NCI-H2081 (cell line): ENCODE measurements around the gene IGF1R.
A peak's percentile ranks its signal among the peaks of the same experiment; 100 is the strongest.

Experiments used
- DNase-seq, 2 experiments: peaks; one replicate each; lab custom pipeline; 2025; lab: John Stamatoyannopoulos, UW

Gene IGF1R

DNA sequence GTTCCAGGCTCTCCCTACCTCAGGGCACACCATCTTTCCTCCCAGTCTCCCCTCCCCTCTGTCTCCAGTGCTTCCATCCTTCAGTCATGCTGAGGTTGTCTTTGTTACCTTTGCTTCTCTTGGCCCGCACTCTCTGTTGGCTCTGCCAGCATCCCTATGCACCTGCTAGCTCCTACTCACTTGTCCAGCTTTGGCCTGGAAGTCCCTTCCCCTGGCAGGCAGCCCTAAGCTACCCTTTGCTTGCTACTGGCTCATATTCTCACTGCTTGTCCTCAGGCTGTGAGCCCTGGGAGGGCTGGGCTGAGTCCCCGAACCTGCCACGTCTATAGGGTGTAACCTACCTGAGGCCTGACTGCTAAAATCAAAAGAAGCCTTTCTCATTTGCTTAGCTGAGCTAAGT, 236.6 kb downstream of the IGF1R start:
- DNase-seq, result peak in 1 of 2 experiments; percentile 28

GRCh38 chr15:98887976-98888375, 239.6 kb downstream of the IGF1R start:
- DNase-seq, result no peak

DNA sequence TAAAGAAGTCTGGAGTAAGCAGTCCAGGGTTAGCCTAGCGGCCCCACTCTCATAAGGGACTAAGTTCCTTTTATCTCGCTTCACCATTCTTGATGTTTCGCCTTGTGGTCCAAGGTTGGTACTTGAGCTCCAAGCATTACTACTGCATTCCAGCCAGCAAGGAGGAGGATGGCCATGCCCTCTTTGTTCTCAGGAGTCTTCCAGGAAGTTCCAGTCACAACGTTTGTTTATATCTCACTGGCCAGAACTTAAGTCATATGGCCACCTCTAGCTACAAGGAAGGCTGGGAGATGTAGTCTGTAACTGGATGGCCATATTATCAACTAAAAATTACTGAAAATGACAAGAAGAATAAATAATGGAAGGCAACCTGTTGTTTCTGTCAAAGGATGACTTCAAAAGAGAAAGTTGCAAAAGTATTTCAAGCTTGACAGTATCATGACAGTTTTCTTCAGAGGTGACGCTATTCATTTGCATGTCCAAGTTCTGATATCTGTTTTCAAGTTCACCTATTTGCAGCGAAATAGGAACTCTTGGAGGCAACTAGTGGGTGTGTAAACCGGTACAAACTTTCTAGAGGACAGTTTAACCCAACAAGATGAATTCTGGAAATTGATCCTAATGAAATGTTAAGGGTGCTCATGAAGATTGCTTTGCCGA, 240.6 kb downstream of the IGF1R start:
- DNase-seq, result no peak

DNA sequence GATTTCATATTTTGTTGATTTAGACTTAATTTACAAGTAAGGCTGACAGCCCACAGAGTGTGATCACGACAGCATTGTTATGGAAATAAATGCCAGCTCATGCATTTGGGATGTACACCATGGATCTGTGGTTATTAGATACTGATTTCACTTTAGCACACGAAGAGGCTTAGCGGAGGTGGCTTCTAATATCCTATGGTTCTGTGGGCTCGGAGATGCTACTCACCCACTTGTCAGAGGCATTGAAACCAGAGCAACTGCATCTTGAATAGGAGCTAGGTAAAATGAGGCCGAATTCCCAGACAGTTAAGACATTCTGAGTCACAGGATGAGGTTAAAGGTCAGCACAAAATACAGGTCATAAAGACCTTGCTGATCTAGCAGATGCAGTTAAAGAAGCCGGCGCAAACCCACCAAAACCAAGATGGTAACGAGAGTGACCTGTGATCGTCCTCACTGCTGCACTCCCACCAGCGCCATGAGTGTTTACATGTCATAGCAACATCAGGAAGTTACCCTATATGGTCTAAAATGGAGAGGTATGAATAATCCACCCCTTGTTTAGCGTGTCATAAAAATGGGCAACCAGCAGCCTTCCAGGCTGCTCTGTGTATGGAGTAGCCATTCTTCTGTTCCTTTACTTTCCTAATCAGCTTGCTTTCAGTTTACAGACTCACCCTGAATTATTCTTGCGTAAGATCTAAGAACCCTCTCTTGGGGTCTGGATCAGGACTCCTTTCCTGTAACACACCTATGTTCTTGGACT, 241.8 kb downstream of the IGF1R start:
- no peak for DNase-seq

GRCh38 chr15:98891301-98891700, 243.0 kb downstream of the IGF1R start:
- DNase-seq, result no peak

DNA sequence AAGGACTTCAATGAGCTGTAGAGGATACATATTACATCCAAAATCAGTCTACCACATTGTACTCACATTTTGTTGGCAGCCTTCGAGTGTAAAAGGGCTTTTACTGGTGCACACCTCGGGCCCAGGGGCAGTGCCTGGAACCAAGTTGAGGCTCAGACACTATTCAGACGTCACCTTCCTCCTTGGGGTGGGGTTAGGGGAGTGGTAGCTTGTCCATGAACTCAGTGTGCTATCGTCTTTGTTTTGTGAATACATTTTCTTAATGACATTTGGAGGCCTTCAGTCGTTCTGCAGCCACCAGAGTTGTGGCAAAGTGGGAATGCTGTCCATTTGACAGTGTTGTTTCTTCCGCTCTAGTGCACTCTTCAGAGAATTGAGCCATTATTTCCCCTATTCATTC, 245.1 kb downstream of the IGF1R start:
- no peak for DNase-seq

DNA sequence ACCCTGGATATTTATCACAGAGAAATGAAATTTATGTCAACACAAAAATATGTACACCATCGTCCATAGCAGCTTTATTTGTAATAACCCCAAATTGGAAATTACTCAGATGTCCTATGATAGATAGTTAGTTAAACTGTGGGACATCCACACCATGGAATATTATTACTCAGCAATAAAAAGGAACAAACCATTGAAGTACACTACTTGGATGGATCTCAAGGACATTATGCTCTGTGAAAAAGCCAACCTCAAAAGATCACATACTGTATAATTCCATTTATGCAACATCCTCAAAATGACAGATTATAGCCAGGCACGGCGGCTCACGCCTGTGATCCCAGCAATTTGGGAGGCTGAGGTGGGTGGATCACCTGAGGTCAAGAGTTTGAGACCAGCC, 246.0 kb downstream of the IGF1R start:
- no peak for DNase-seq

DNA sequence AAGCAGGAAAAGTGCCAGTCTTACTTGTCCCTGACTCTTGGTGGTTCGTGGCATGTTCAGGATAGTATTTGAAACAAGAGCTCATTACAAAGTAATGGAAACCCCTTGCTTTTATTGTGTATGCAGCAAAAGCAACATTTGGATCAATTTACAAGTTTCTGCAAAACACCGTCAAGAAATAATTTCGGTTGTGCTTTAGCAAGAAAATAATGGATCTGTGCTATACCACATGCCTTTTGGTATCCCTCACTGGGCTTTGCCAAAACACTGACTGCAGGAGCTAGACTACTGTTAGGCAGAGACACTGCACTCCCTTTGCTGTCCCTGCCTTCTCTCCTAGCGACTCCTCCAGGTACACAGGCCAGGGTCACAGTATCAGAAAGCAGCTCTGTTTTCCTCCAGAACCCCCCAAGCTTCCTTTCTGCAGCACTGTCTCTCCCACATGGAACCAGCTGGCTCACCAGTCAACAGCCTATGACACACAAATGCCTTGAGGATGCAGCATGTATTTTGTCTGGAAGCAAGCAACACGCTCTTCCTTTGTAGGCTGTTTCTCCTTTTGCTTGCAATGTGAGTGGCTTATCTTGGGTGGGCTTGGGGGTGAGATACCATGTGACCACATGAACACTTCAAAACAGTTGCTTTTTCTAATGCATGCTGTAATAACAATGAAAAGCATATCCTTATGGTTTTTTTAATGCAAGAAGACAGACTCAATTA, 247.8 kb downstream of the IGF1R start:
- DNase-seq, result no peak

DNA sequence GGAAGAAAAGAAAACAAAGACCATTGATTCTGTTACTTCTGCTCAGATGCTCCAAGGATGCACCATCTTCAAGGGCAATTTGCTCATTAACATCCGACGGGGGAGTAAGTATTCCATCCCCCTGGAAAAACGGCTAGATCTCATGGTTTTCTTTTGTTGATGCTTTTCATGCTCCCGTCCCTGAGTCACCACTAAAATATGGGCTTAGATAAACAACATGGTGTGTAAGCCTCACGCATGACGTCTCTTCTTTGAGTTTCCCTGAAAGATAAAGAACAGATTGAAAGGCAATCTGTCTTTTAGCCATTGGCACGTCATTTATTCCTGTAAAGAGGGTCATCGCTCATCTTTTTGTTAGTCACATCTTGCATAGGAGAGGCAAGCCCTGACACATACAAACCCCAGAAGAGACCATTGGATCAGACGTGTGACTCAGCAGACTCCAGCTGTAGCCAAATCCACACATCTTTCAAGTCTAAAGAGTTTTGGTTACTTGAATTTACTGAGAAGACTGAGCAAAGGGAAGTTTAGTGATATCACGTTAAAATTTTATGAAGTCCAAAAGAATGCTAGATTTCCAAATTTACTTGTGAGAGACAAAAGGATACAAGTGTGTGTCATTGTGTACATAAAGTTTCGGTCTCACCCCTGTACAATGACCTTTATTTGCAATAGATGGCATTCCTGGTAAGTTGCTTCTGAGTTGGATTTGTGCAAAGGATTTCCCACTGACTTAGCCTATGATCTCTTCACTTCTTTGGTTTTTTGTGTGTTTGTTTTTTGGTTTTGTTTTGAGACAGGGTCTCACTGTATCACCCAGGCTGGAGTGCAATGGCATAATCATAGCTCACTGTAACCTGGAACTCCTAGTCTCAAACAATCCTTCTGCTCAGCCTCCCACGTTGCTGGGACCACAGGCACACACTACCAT, 248.7 kb downstream of the IGF1R start:
- no peak for DNase-seq

- no peak for DNase-seq
Measured at GRCh38 chr15:98898122-98898521, 249.8 kb downstream of the IGF1R start.

DNA sequence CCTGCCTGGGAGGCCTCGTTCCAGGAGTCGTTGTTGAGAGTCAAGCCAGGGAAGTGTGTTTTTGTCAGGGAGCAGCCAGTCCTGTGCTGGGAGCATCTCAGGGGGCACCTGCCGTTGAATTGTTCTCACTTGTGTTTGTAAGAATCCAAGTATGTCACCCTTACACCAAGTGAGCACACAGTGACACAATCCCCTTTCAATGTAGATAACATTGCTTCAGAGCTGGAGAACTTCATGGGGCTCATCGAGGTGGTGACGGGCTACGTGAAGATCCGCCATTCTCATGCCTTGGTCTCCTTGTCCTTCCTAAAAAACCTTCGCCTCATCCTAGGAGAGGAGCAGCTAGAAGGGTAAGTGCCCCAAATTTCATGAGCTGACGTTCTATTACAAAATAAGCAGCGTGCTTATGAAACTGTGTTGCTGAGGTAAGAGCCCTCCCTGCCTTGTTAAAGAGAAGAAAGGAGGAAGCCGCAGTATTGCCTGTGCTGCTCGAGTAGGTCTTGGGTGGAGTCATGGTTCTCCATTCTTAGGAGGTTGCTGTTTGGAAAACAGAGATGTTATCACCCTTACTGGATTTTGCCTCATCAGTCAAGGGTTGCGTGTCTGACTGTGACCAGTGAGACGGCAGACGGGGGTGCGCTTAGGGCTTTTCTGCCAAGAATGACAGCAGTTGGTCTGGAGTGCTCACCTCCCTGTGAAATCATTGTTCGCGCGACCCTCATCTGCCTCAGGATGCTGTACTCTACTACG, 251.1 kb downstream of the IGF1R start:
- no peak for DNase-seq

DNA sequence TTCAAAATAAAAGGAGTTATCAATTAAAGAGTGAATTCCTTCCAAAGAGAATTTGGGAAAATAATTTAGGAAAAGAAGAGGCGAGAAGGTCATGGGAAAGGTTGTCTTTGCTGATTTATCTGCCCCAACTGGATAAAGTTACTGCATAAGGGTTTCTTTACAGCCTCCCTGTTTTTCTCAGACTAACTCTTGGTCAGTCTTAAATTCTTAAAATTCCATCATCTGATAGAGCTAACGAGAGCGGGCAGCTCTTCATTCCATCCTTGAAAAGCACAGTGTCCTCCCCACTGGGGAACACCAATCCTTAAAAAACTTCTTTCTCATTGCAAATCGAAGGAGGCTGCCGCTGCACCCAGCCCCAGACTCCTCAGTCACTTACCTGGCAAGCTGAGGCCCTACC, 252.0 kb downstream of the IGF1R start:
- no peak for DNase-seq

GRCh38 chr15:98901434-98902072, 253.2 kb downstream of the IGF1R start:
- DNase-seq, result no peak

- DNase-seq, result no peak
Measured at GRCh38 chr15:98902931-98903330, 254.6 kb downstream of the IGF1R start.

GRCh38 chr15:98903377-98904018, 255.2 kb downstream of the IGF1R start:
- DNase-seq, result no peak

GRCh38 chr15:98904544-98904943, 256.2 kb downstream of the IGF1R start:
- DNase-seq, result peak in 1 of 2 experiments; percentile 29

DNA sequence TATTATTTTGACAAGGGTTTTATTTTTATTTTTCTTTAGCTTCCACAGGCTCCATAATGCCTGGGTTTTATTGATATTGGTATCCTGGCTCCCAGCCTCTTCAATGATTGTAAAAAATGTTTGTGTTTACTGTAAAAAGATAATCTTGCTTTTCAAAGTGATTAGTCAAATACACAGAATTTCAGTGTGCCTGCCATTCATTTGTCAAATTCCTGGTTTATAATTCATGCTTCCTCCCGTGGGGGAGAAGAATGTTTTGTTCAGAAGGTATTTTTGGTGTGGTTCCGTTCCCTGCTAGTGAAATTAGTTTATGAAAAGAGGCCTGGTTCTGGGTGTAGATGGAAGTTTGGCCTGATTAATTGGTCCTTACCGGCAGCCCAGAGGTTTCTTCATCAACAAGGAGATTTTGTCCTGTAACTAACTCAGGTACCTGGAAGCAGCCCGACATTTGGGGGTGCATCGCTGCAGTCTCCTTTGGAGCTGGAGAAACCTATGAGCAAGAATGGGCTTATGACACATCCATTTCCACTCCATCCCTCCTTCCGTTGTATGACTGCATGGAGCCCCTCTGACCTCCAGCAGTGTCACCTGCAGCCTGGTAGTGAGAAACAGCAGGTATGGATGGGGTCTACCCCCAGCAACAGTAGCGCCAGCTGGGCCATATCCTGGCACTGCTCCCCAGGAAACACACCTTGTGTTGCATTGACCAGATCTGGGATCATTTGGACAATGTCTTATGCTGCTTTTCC, 257.8 kb downstream of the IGF1R start:
- no peak for DNase-seq

DNA sequence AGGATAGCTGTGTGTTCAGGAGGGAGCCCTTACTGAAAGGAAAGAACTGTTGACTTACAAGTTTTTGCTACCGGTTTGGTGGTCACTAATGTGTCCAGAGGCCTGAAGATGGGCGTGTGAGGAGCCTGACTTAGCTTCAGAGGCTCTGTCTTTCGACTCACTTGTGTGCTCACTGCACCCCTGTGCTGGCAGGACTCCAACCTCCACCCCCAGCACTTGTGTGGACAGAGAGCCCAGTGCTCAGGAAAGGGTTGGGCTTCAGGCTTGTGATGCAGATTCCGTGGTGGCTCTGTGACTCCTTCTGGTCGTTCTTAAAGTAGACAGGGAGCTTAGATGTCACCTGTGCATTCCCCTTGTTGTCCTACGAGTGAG, 258.4 kb downstream of the IGF1R start:
- no peak for DNase-seq

- no peak for DNase-seq
Measured at GRCh38 chr15:98907927-98908471, 259.7 kb downstream of the IGF1R start.
